Spleen (tissue), 11 donors: ENCODE data around the gene DDX27. TPM values are rescaled to one million over a fixed set of nuclear protein-coding genes. Genes with fewer than 3 reads are reported as not detected.

Experiments used
- DNase-seq: peaks from one replicate; pipeline ENCODE4 v3.0.0-alpha.2; 2020
- H3K27ac ChIP-seq, 8 donors: fragments of 200-600 bp; sonication (generic) in 7 of 8; 1 replicate in 4 of 8; 2 replicates in 4 of 8; pipeline versions ENCODE4 v1.5.0 to v1.8.0; 2016 to 2021; ENCODE audit warnings: inconsistent platforms in 4 of 8, mild to moderate bottlenecking in 4 of 8, moderate library complexity in 1 of 8
- H3K27me3 ChIP-seq, 7 donors: fragments of 200-600 bp; sonication (generic) in 6 of 7; replicated peaks in 1 of 7; 1 replicate in 4 of 7; 2 replicates in 3 of 7; pipeline versions ENCODE4 v1.5.0 to v1.8.0; 2016 to 2021; ENCODE audit warnings: inconsistent platforms in 3 of 7, mild to moderate bottlenecking in 1 of 7
- H3K36me3 ChIP-seq, 6 donors: fragments of 200-600 bp; sonication (generic) in 5 of 6; 1 replicate in 4 of 6; 2 replicates in 2 of 6; pipeline versions ENCODE4 v1.5.0 to v1.8.0; 2016 to 2021; ENCODE audit warnings: inconsistent platforms in 2 of 6
- H3K4me1 ChIP-seq, 6 donors: fragments of 200-600 bp; sonication (generic) in 5 of 6; 1 replicate in 3 of 6; 2 replicates in 3 of 6; pipeline versions ENCODE4 v1.5.0 to v1.8.0; 2016 to 2021; ENCODE audit warnings: inconsistent platforms in 3 of 6
- H3K4me3 ChIP-seq, 8 donors: fragments of 200-600 bp; sonication (generic) in 7 of 8; 1 replicate in 4 of 8; 2 replicates in 4 of 8; pipeline versions ENCODE4 v1.5.0 to v1.8.0; 2016 to 2021; ENCODE audit warnings: inconsistent platforms in 4 of 8, mild to moderate bottlenecking in 4 of 8, moderate library complexity in 2 of 8
- H3K9me3 ChIP-seq, 8 donors: fragments of 200-600 bp; sonication (generic) in 7 of 8; 1 replicate in 4 of 8; 2 replicates in 4 of 8; pipeline versions ENCODE4 v1.5.0 to v1.8.0; 2016 to 2021; ENCODE audit warnings: inconsistent platforms in 4 of 8
- CTCF ChIP-seq, 11 experiments: fragments of 200-600 bp in 7 of 11; fragments of 450-650 bp in 4 of 11; sonication (generic) in 4 of 11; IDR thresholded peaks in 8 of 11; conservative IDR thresholded peaks in 3 of 11; 1 replicate in 7 of 11; 2 replicates in 4 of 11; pipeline versions ENCODE4 v1.4.0 to v1.8.0; 2016 to 2021; ENCODE audit warnings: antibody characterized with exemption in 11 of 11, inconsistent platforms in 4 of 11, mild to moderate bottlenecking in 1 of 11
- POLR2A ChIP-seq, 3 donors: fragments of 450-650 bp; IDR thresholded peaks; one replicate each; pipeline ENCODE4 v1.5.1; 2017; ENCODE audit warnings: antibody characterized with exemption in 3 of 3, mild to moderate bottlenecking in 1 of 3
- POLR2AphosphoS5 ChIP-seq, 3 donors: sonication (generic); formaldehyde crosslinking; IDR thresholded peaks; one replicate each; pipeline ENCODE4 v1.5.1; 2017; ENCODE audit warnings: antibody characterized with exemption in 3 of 3
- WGBS, 5 donors: extraction: QIAGEN DNeasy Blood & Tissue Kit in 3 of 5; methylation state at CpG; one replicate each; pipeline versions ENCODE4 v1.1.5 to v1.1.7; 2013 to 2018; 5-methylcytosine and 5-hydroxymethylcytosine counted together
- intact Hi-C: fragments of 100-400 bp; cut with DNase I; formaldehyde crosslinking; loops from one replicate; pipeline ENCODE4 v1.15.0; 2023; ENCODE audit warnings: low total_unique reads
- polyA plus RNA-seq, 3 donors: library from polyadenylated mRNA; stranded (reverse); fragments of 200-250 nt; gene quantifications; one replicate each; pipeline ENCODE4 v1.2.1, GENCODE V29; 2013
- total RNA-seq, 7 donors: library from RNA; depleted of rRNA in 3 of 7; stranded (reverse); fragments of >200 nt in 3 of 7; fragmentation: NEBNext Ultra II Directional in 4 of 7; extraction: Animal tissue kit (Norgen Biotek cat#: 25700) in 4 of 7; gene quantifications; one replicate each; pipeline versions ENCODE4 v1.1.0 to v1.2.1, GENCODE V29; 2016 to 2021
- donor health status: healthy with polysubstance abuse.
- donor health status: DM: no; HTN: no; CAD: no; lungs with moderate emphysema.
- donor health status: DM: no; HTN: no; CAD: no.
- donor health status: Bipolar disorder and iron deficiency.
- donor health status: healthy.
- donor health status: DM: no; HTN: no; CAD: no.
- donor health status: DM: yes; HTN: yes; CAD: no.

Gene DDX27
- total and polyA plus RNA-seq, 10 donors: 30.2 to 39.0 (median 36.0) TPM

GRCh38 chr20:49248301-49248700 is 29.1 kb downstream of the DDX27 start:
- intact Hi-C loops: no loop called here
- 71 to 85% (median 76%) methylated on average over 8 to 10 of the region's 10 CpGs for WGBS, 5 donors
- H3K27ac ChIP-seq: peak overlapping the region in 2 of 8 donors; percentile 7 to 14

GRCh38 chr20:49248879-49249665 is 29.9 kb downstream of the DDX27 start:
- H3K9me3 ChIP-seq: no peaks in the 10 kb centered on the region
- TF ChIP-seq POLR2AphosphoS5 (IDR thresholded peaks at IDR 0.05): no peak
- TF ChIP-seq CTCF (IDR thresholded peaks at IDR 0.05 in 8 of 11, conservative IDR thresholded peaks at IDR 0.05 in 3 of 11): no peak
- no peak for TF ChIP-seq POLR2A (IDR thresholded peaks at IDR 0.05)
- H3K4me3 ChIP-seq: no peak overlapping the region
- peaks cover 3 to 27% (median 13%) of the 10 kb centered on the region in 6 donors for H3K4me1 ChIP-seq
- H3K27me3 ChIP-seq: no peaks in the 10 kb centered on the region
- DNase-seq: no peak
- intact Hi-C loops: no loop called here
- H3K27ac ChIP-seq: no peak overlapping the region
- WGBS, 5 donors: 84 to 91% (median 90%) methylated on average over 14 to 18 of the region's 18 CpGs
- peaks cover 6 to 100% (median 98%) of the 10 kb centered on the region in 6 donors for H3K36me3 ChIP-seq

More at GRCh38 chr20:49248301-49248700, 29.1 kb downstream of the DDX27 start:
- Histone ChIP-seq H3K4me1 (peaks cover 3 to 27% (median 13%) of the 10 kb centered on the region in 6 donors), H3K4me3 (no peak overlapping the region), H3K27me3 (no peaks in the 10 kb centered on the region), H3K36me3 (peaks cover 8 to 100% (median 98%) of the 10 kb centered on the region in 6 donors), H3K9me3 (no peaks in the 10 kb centered on the region)
- TF ChIP-seq CTCF (IDR thresholded peaks at IDR 0.05 in 8 of 11, conservative IDR thresholded peaks at IDR 0.05 in 3 of 11): no peak
- TF ChIP-seq POLR2AphosphoS5 (IDR thresholded peaks at IDR 0.05): peak in 2 of 3 donors; percentile 34 to 65
- DNase-seq: no peak

GRCh38 chr20:49252556-49253350 is 33.5 kb downstream of the DDX27 start:
- WGBS, 5 donors: 91 to 96% (median 95%) methylated on average over 6 of the region's 6 CpGs
- Histone ChIP-seq H3K36me3 (peaks cover 12 to 100% (median 100%) of the 10 kb centered on the region in 6 donors), H3K27ac (no peak overlapping the region), H3K4me1 (peaks cover 3 to 16% (median 11%) of the 10 kb centered on the region in 6 donors), H3K9me3 (no peaks in the 10 kb centered on the region), H3K4me3 (no peak overlapping the region), H3K27me3 (no peaks in the 10 kb centered on the region)
- TF ChIP-seq POLR2AphosphoS5 (IDR thresholded peaks at IDR 0.05): no peak
- intact Hi-C loops: no loop called here
- no peak for DNase-seq

GRCh38 chr20:49256261-49256660 is 37.0 kb downstream of the DDX27 start:
- intact Hi-C loops: no loop called here
- H3K27ac ChIP-seq: no peak overlapping the region
- no peak for DNase-seq
- no peak overlapping the region for H3K4me3 ChIP-seq
- TF ChIP-seq CTCF (IDR thresholded peaks at IDR 0.05 in 8 of 11, conservative IDR thresholded peaks at IDR 0.05 in 3 of 11): no peak
- no peak for TF ChIP-seq POLR2A (IDR thresholded peaks at IDR 0.05)
- no peak for TF ChIP-seq POLR2AphosphoS5 (IDR thresholded peaks at IDR 0.05)
- H3K27me3 ChIP-seq: no peaks in the 10 kb centered on the region
- H3K4me1 ChIP-seq: no peaks in the 10 kb centered on the region
- WGBS, 5 donors: 81 to 93% (median 85%) methylated on average over 6 of the region's 6 CpGs
- no peaks in the 10 kb centered on the region for H3K9me3 ChIP-seq
- H3K36me3 ChIP-seq: peaks cover 10 to 100% (median 100%) of the 10 kb centered on the region in 6 donors
